H1 (cell line): ENCODE data around the gene SULT6B1. TPM values are rescaled to one million over a fixed set of nuclear protein-coding genes. Genes with fewer than 3 reads are reported as not detected.

Source experiments
- CTCF ChIA-PET: fragments of 300-600 bp; sonication (Branson Sonifier 250); formaldehyde crosslinking; loops from one replicate; lab custom pipeline; 2021; ENCODE audit not compliant: partially characterized antibody; lab: Charles Lee
- POLR2A ChIA-PET: fragments of 300-600 bp; sonication (Branson Sonifier 250); formaldehyde crosslinking; loops from one replicate; lab custom pipeline; 2021; ENCODE audit warnings: inconsistent platforms; ENCODE audit not compliant: partially characterized antibody; lab: Charles Lee
- DNase-seq, 2 experiments: peaks; one replicate each; pipeline versions ENCODE4 v3.0.0 to v3.0.0-alpha.2; 2010 to 2022; ENCODE audit warnings: low spot score in 2 of 2, low read depth in 1 of 2, mixed read lengths in 1 of 2
- FAIRE-seq: peaks from 2 replicates; lab custom pipeline; 2011; peaks lifted over from hg19 to GRCh38; lab: Jason Lieb, UNC
- H2AFZ ChIP-seq: 2 replicates; pipeline ENCODE4 v1.8.1; 2012; ENCODE audit warnings: low read length, inconsistent platforms
- H2AK5ac ChIP-seq: 2 replicates; pipeline ENCODE4 v1.6.1; 2013; ENCODE audit warnings: low read depth, low read length
- H2BK120ac ChIP-seq: replicated peaks from 2 replicates; pipeline ENCODE3; 2013; ENCODE audit warnings: low read depth, low read length, inconsistent platforms
- H2BK12ac ChIP-seq: 2 replicates; pipeline ENCODE4 v1.6.1; 2013; ENCODE audit warnings: low read depth, low read length
- H2BK15ac ChIP-seq: 2 replicates; pipeline ENCODE4 v1.6.1; 2013; ENCODE audit warnings: low read length
- H2BK20ac ChIP-seq: 2 replicates; pipeline ENCODE4 v1.6.1; 2013; ENCODE audit warnings: low read length
- H2BK5ac ChIP-seq: 2 replicates; pipeline ENCODE4 v1.6.1; 2013; ENCODE audit warnings: low read depth, low read length
- H3K14ac ChIP-seq: 2 replicates; pipeline ENCODE4 v1.6.1; 2013; ENCODE audit warnings: inconsistent platforms; ENCODE audit not compliant: insufficient read length
- H3K18ac ChIP-seq: 2 replicates; pipeline ENCODE4 v1.6.1; 2013; ENCODE audit warnings: low read length; ENCODE audit errors: extremely low read depth
- H3K23ac ChIP-seq: 2 replicates; pipeline ENCODE4 v1.6.1; 2013; ENCODE audit warnings: inconsistent platforms; ENCODE audit not compliant: insufficient read length
- H3K23me2 ChIP-seq: 2 replicates; pipeline ENCODE4 v1.6.1; 2013; ENCODE audit warnings: low read depth, low read length
- H3K27ac ChIP-seq: 2 replicates; pipeline ENCODE4 v1.6.1; 2011; ENCODE audit warnings: low read depth, low read length, inconsistent platforms
- H3K27me3 ChIP-seq, 4 experiments: replicated peaks in 1 of 4; 1 replicate in 1 of 4; 2 replicates in 3 of 4; pipeline versions ENCODE4 v1.6.1 to v1.8.1; 2011 to 2013; ENCODE audit warnings: low read length in 3 of 4, mild to moderate bottlenecking in 3 of 4, inconsistent platforms in 2 of 4, mixed read lengths in 2 of 4, moderate library complexity in 1 of 4; ENCODE audit not compliant: control insufficient read depth in 3 of 4, insufficient read depth in 3 of 4; ENCODE audit errors: extremely low read depth in 1 of 4
- H3K36me3 ChIP-seq, 4 experiments: 2 replicates each; pipeline versions ENCODE4 v1.6.1 to v1.8.1; 2011 to 2013; ENCODE audit warnings: mild to moderate bottlenecking in 4 of 4, low read length in 3 of 4, moderate library complexity in 2 of 4, control low read depth in 1 of 4, inconsistent platforms in 1 of 4; ENCODE audit not compliant: insufficient read depth in 4 of 4, control insufficient read depth in 2 of 4
- H3K4ac ChIP-seq: replicated peaks from 2 replicates; pipeline ENCODE3; 2013; ENCODE audit warnings: low read length, low read depth, mixed read lengths, inconsistent platforms; ENCODE audit not compliant: insufficient read length
- H3K4me1 ChIP-seq, 4 experiments: replicated peaks in 1 of 4; 1 replicate in 1 of 4; 2 replicates in 3 of 4; pipeline versions ENCODE4 v1.6.1 to v1.8.1; 2011 to 2013; ENCODE audit warnings: low read length in 3 of 4, inconsistent platforms in 2 of 4, mixed read lengths in 1 of 4; ENCODE audit not compliant: insufficient read depth in 4 of 4, control insufficient read depth in 3 of 4
- H3K4me2 ChIP-seq, 2 experiments: 2 replicates each; pipeline versions ENCODE4 v1.6.1 to v1.8.1; 2011 to 2013; ENCODE audit warnings: low read depth in 2 of 2, low read length in 2 of 2, control low read depth in 1 of 2, inconsistent platforms in 1 of 2, mild to moderate bottlenecking in 1 of 2; ENCODE audit not compliant: insufficient read depth in 1 of 2
- H3K4me3 ChIP-seq, 4 experiments: fragments of 200-600, 300-600 bp in 1 of 4; sonication (generic), shearing (Covaris generic), sonication (Bioruptor Twin) in 1 of 4; 2 replicates each; pipeline versions ENCODE4 v1.5.1 to v1.8.1; 2011 to 2016; ENCODE audit warnings: low read length in 4 of 4, low read depth in 3 of 4, control low read depth in 2 of 4, inconsistent platforms in 2 of 4, mild to moderate bottlenecking in 2 of 4, mixed read lengths in 1 of 4, moderate library complexity in 1 of 4; ENCODE audit not compliant: insufficient read depth in 2 of 4; ENCODE audit errors: extremely low read depth in 1 of 4
- H3K56ac ChIP-seq: replicated peaks from 2 replicates; pipeline ENCODE3; 2013; ENCODE audit warnings: low read depth, mild to moderate bottlenecking, mixed read lengths, low read length, inconsistent platforms; ENCODE audit not compliant: insufficient read length
- H3K79me1 ChIP-seq: 2 replicates; pipeline ENCODE4 v1.6.1; 2013; ENCODE audit warnings: low read depth, low read length, control low read depth
- H3K79me2 ChIP-seq, 2 experiments: 2 replicates each; pipeline versions ENCODE4 v1.6.1 to v1.8.1; 2012 to 2013; ENCODE audit warnings: low read length in 2 of 2, mild to moderate bottlenecking in 2 of 2, inconsistent platforms in 1 of 2; ENCODE audit not compliant: insufficient read depth in 2 of 2, control insufficient read depth in 1 of 2
- H3K9ac ChIP-seq, 4 experiments: replicated peaks in 1 of 4; 1 replicate in 1 of 4; 2 replicates in 3 of 4; pipeline versions ENCODE4 v1.6.1 to v1.8.1; 2011 to 2013; ENCODE audit warnings: low read depth in 3 of 4, low read length in 3 of 4, control low read depth in 2 of 4, mild to moderate bottlenecking in 2 of 4, moderate library complexity in 2 of 4, inconsistent platforms in 1 of 4; ENCODE audit errors: extremely low read depth in 1 of 4
- H3K9me3 ChIP-seq, 2 experiments: 2 replicates each; pipeline versions ENCODE4 v1.6.1 to v1.8.1; 2012 to 2013; ENCODE audit warnings: mild to moderate bottlenecking in 2 of 2, moderate library complexity in 2 of 2, control low read depth in 1 of 2, inconsistent platforms in 1 of 2, low read depth in 1 of 2, low read length in 1 of 2, mixed read lengths in 1 of 2; ENCODE audit not compliant: insufficient read depth in 2 of 2
- H4K20me1 ChIP-seq, 2 experiments: replicated peaks in 1 of 2; 2 replicates each; pipeline versions ENCODE3 to v1.8.1; 2011 to 2013; ENCODE audit warnings: inconsistent platforms in 2 of 2, low read length in 2 of 2, mild to moderate bottlenecking in 1 of 2; ENCODE audit not compliant: insufficient read depth in 2 of 2, control insufficient read depth in 1 of 2
- H4K5ac ChIP-seq: 2 replicates; pipeline ENCODE4 v1.6.1; 2013; ENCODE audit warnings: low read length, low read depth, mixed read lengths, inconsistent platforms; ENCODE audit not compliant: insufficient read length
- H4K8ac ChIP-seq: 2 replicates; pipeline ENCODE4 v1.8.0; 2013; ENCODE audit warnings: mild to moderate bottlenecking, moderate library complexity, low read length, inconsistent platforms; ENCODE audit not compliant: insufficient read depth; ENCODE audit errors: extremely low read depth
- H4K91ac ChIP-seq: replicated peaks from 2 replicates; pipeline ENCODE3; 2013; ENCODE audit warnings: low read length, mixed read lengths, inconsistent platforms; ENCODE audit not compliant: insufficient read length
- BACH1 ChIP-seq: IDR thresholded peaks from 2 replicates; pipeline ENCODE4 v1.6.1; 2012; ENCODE audit warnings: low read length, improper control_type of control experiment
- CHD1 ChIP-seq: IDR thresholded peaks from 2 replicates; pipeline ENCODE4 v1.6.1; 2012; ENCODE audit warnings: low read depth, low read length, improper control_type of control experiment
- CREB1 ChIP-seq: IDR thresholded peaks from 2 replicates; pipeline ENCODE4 v1.6.1; 2012; ENCODE audit warnings: inconsistent platforms
- FOSL1 ChIP-seq: IDR thresholded peaks from 2 replicates; pipeline ENCODE4 v1.6.1; 2011; ENCODE audit warnings: mild to moderate bottlenecking, low read depth, low read length, moderate library complexity; ENCODE audit not compliant: insufficient read depth
- POU5F1 ChIP-seq: IDR thresholded peaks from 2 replicates; pipeline ENCODE4 v1.6.1; 2011; ENCODE audit warnings: low read depth, mild to moderate bottlenecking, low read length, moderate library complexity
- RNF2 ChIP-seq: fragments of 200-900, 300-1000 bp; sonication (generic); IDR thresholded peaks from 2 replicates; pipeline ENCODE4 v1.7.1; 2016; ENCODE audit warnings: borderline replicate concordance, low read depth, mild to moderate bottlenecking, antibody characterized with exemption, low read length; ENCODE audit not compliant: poor library complexity, severe bottlenecking; ENCODE audit errors: missing control alignments
- RXRA ChIP-seq: IDR thresholded peaks from 2 replicates; pipeline ENCODE4 v1.6.1; 2011; ENCODE audit warnings: low read depth, mild to moderate bottlenecking, low read length, moderate library complexity; ENCODE audit not compliant: insufficient read depth
- SIX5 ChIP-seq: IDR thresholded peaks from 2 replicates; pipeline ENCODE4 v1.6.1; 2011; ENCODE audit warnings: mild to moderate bottlenecking, low read depth, low read length
- SP2 ChIP-seq: IDR thresholded peaks from 2 replicates; pipeline ENCODE4 v1.6.1; 2012; ENCODE audit warnings: mild to moderate bottlenecking, low read length, inconsistent platforms
- SRF ChIP-seq: IDR thresholded peaks from 2 replicates; pipeline ENCODE4 v1.6.1; 2011; ENCODE audit warnings: mild to moderate bottlenecking, low read depth, low read length, moderate library complexity
- WGBS, 2 experiments: shearing (Covaris generic) in 1 of 2; methylation state at CpG; one replicate each; pipeline versions ENCODE4 v1.1.6 to v1.1.7; 2013 to 2015; ENCODE audit warnings: low lambda C conversion rate in 2 of 2, mixed read lengths in 2 of 2, inconsistent platforms in 1 of 2, low coverage in 1 of 2, missing lambda C conversion rate in 1 of 2; ENCODE audit not compliant: insufficient replicate concordance in 2 of 2, insufficient coverage in 1 of 2, insufficient read length in 1 of 2; ENCODE audit errors: extremely low coverage in 1 of 2, missing lambda C conversion rate in 1 of 2; 5-methylcytosine and 5-hydroxymethylcytosine counted together
- polyA plus RNA-seq, 7 experiments: library from polyadenylated mRNA; depleted of rRNA in 3 of 7; stranded (reverse) in 5 of 7; unstranded in 2 of 7; fragments of >200 nt in 5 of 7; fragments of 200-250 nt in 2 of 7; gene quantifications; 1 replicate in 5 of 7; 2 replicates in 1 of 7; 4 replicates in 1 of 7; pipeline versions ENCODE4 v1.2.1 to v1.2.3, GENCODE V29; 2011 to 2013; ENCODE audit warnings: missing spikeins in 2 of 7, mixed read lengths in 2 of 7
- total RNA-seq: library from RNA; stranded (reverse); fragmentation: NEBNext Ultra II Directional; extraction: Animal tissue kit (Norgen Biotek cat#: 25700); gene quantifications from 2 replicates; pipeline ENCODE4 v1.2.1, GENCODE V29; 2021
- TF ChIP-seq, protein P1 (sequence below): IDR thresholded peaks from 2 replicates; pipeline ENCODE4 v1.6.1; 2011; ENCODE audit warnings: low read length, improper control_type of control experiment
- TF ChIP-seq, protein P2 (sequence below): IDR thresholded peaks from 2 replicates; pipeline ENCODE4 v1.6.1; 2012; ENCODE audit warnings: inconsistent platforms

Gene SULT6B1
- total and polyA plus RNA-seq, 2 of the 8 experiments (the other 6 are each of a cell fraction or from before 2014, with no cell fraction given): not detected

DNA sequence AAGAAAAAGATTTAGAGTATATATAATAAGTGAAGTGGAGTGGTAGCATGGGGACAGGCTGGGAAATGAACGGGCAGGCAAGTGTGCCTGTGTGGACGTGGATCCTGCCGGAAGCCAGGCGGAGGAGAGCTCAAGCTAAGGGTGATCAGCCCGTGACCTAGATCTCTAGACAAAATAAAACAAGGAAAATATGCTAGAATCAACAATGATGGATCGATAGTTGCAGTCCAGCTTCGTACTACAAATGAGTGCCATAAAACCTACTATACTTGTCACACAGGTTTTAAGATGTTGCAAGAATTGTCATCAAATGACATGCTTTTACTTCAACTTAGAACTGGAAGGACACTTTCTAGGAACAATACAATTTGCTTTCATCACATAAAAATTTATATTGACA, 40.1 kb downstream of the SULT6B1 start:
- Histone ChIP-seq H3K36me3 (peaks cover 12 to 25% (median 17%) of the 10 kb centered on the region in 4 experiments), H4K91ac (no peak overlapping the region), H2BK12ac (no peak overlapping the region), H2BK120ac (no peak overlapping the region), H2BK5ac (no peak overlapping the region), H3K9me3 (no peaks in the 10 kb centered on the region), H2BK20ac (no peak overlapping the region), H3K9ac (no peak overlapping the region), H3K27ac (no peak overlapping the region), H4K20me1 (no peaks in the 10 kb centered on the region), H3K79me1 (peaks cover 2% of the 10 kb centered on the region; the same call in 1 of the 2 replicates), H3K23ac (no peak overlapping the region), H3K27me3 (no peaks in the 10 kb centered on the region), H3K4me3 (no peak overlapping the region), H3K14ac (no peak overlapping the region), H2AFZ (no peak overlapping the region), H2AK5ac (no peak overlapping the region), H3K4me1 (no peaks in the 10 kb centered on the region; a peak in 1 of 7 replicates), H3K4ac (no peak overlapping the region), H4K5ac (no peak overlapping the region), H3K79me2 (peaks cover 0 to 34% of the 10 kb centered on the region in 2 experiments; a peak in 2 of 4 replicates), H3K56ac (no peak overlapping the region), H3K23me2 (no peaks in the 10 kb centered on the region), H4K8ac (no peak overlapping the region), H2BK15ac (no peak overlapping the region), H3K18ac (no peak overlapping the region), H3K4me2 (no peak overlapping the region)
- FAIRE-seq (no peak), DNase-seq (no peak)
- 94% methylated on average over 7 of the region's 7 CpGs; no CpG with 5 or more reads in 1 of the 2 experiments for WGBS, 2 experiments
- ChIA-PET CTCF (interaction anchor here (1.1 kb wide), 1 partner anchor 117 kb away, joined by 3 read pairs; no protein-coding TSS in a partner anchor), POLR2A (interaction anchor here (1.3 kb wide), 1 partner anchor 8 kb away, joined by 4 read pairs; the partner anchor contains the start of gene EIF2AK2)
- TF ChIP-seq CHD1: no peak
- no peak for TF ChIP-seq CREB1
- TF ChIP-seq POU5F1: no peak
- no peak for TF ChIP-seq BACH1
- no peak for TF ChIP-seq SIX5
- no peak for TF ChIP-seq SP2
- TF ChIP-seq RXRA: no peak
- TF ChIP-seq FOSL1: no peak
- TF ChIP-seq RNF2: no peak
- TF ChIP-seq SRF: no peak
- TF ChIP-seq, protein P1, sequence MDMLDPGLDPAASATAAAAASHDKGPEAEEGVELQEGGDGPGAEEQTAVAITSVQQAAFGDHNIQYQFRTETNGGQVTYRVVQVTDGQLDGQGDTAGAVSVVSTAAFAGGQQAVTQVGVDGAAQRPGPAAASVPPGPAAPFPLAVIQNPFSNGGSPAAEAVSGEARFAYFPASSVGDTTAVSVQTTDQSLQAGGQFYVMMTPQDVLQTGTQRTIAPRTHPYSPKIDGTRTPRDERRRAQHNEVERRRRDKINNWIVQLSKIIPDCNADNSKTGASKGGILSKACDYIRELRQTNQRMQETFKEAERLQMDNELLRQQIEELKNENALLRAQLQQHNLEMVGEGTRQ: no peak
- TF ChIP-seq, protein P2, sequence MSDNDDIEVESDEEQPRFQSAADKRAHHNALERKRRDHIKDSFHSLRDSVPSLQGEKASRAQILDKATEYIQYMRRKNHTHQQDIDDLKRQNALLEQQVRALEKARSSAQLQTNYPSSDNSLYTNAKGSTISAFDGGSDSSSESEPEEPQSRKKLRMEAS: no peak
